Fibroblast of lung (primary cell): Measurements from ENCODE around the gene BLOC1S4.

Experiments used
- EZH2 ChIP-seq: IDR thresholded peaks from 2 replicates; pipeline ENCODE4 v1.5.1; 2012; ENCODE audit warnings: low read length, control low read depth, mild to moderate bottlenecking; ENCODE audit errors: missing control alignments
- TF ChIP-seq, protein P1 (sequence below), 2 donors: IDR thresholded peaks in 1 of 2; conservative IDR thresholded peaks in 1 of 2; 1 replicate in 1 of 2; 2 replicates in 1 of 2; pipeline ENCODE4 v1.5.1; 2011 to 2012; ENCODE audit warnings: low read length in 2 of 2, control low read depth in 1 of 2, inconsistent platforms in 1 of 2, low read depth in 1 of 2, mild to moderate bottlenecking in 1 of 2

DNA sequence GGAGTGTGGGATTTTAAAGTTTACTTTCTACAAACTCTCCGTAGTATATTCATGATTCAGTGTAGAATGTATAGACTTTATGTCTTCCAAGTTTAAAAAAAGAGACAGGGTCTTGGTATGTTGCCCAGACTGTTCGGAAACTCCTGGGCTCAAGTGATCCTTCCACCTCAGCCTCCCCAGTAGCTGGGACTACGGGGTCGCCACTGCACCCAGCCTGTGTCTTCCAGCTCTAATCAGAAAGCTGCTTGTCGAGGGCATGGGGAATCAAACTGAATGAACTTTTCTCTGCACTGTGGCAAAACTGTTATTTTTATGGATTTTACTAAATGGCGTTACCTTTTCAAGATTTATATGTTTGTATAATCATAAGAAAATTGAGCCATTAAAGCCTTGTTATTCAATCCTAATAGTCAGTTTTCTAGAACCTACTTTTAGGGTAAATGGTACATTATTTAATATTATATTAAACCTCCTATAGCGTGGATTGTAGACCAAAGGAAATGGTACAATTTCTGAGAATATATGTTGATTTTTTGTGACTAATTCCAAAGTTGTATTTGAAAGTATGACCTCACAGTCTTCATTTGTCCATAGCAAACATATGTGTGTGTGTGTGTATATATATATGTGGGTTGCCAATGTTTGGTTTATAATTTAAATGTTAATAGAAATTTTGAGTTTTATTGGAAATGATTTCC lies 1.1 kb downstream of the BLOC1S4 start:
- TF ChIP-seq, protein P1, sequence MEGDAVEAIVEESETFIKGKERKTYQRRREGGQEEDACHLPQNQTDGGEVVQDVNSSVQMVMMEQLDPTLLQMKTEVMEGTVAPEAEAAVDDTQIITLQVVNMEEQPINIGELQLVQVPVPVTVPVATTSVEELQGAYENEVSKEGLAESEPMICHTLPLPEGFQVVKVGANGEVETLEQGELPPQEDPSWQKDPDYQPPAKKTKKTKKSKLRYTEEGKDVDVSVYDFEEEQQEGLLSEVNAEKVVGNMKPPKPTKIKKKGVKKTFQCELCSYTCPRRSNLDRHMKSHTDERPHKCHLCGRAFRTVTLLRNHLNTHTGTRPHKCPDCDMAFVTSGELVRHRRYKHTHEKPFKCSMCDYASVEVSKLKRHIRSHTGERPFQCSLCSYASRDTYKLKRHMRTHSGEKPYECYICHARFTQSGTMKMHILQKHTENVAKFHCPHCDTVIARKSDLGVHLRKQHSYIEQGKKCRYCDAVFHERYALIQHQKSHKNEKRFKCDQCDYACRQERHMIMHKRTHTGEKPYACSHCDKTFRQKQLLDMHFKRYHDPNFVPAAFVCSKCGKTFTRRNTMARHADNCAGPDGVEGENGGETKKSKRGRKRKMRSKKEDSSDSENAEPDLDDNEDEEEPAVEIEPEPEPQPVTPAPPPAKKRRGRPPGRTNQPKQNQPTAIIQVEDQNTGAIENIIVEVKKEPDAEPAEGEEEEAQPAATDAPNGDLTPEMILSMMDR (conservative IDR thresholded peaks at IDR 0.05 in 1 of 2, IDR thresholded peaks at IDR 0.05 in 1 of 2; ENCODE audit: low read depth in 1 of 2, low read length in 2 of 2): no peak
- TF ChIP-seq EZH2: no peak
